NCI-H524 (cell line): ENCODE data around the gene MEX3A.
"Not testable (repeated sequence)": the region's sequence is repeated elsewhere in the genome, so short reads cannot be mapped to it uniquely, and the experiment has no call there.

ENCODE experiments used
- DNase-seq, 2 experiments: peaks; one replicate each; lab custom pipeline; 2025; lab: John Stamatoyannopoulos, UW

Gene MEX3A

GRCh38 chr1:156054500-156055280 is 27.6 kb downstream of the MEX3A start, which contains the start of gene LAMTOR2:
LAMTOR2 (plus strand) TSS chr1:156054782; CDS start chr1:156054890, 108 bp downstream.
- peak; percentile 98 for DNase-seq

GRCh38 chr1:156053768-156054499 is 28.3 kb downstream of the MEX3A start, which contains the start of gene UBQLN4:
UBQLN4 (minus strand) TSS chr1:156053798; CDS start chr1:156053701, 97 bp downstream.
- DNase-seq, result peak; percentile 59 to 81

- DNase-seq, result peak; percentile 46 to 74
Measured at GRCh38 chr1:156052862-156053767, 29.1 kb downstream of the MEX3A start.

GRCh38 chr1:156051011-156051725 is 31.1 kb downstream of the MEX3A start:
- no peak for DNase-seq

- no peak for DNase-seq
Measured at GRCh38 chr1:156050376-156050775, 31.9 kb downstream of the MEX3A start.

GRCh38 chr1:156048663-156049258 is 33.5 kb downstream of the MEX3A start:
- DNase-seq, result no peak

- DNase-seq, result no peak
Measured at GRCh38 chr1:156045076-156045475, 37.2 kb downstream of the MEX3A start.

- no peak for DNase-seq
Measured at GRCh38 chr1:156042828-156043227, 39.4 kb downstream of the MEX3A start.

- not testable (repeated sequence) for DNase-seq
Measured at GRCh38 chr1:156034991-156035390, 47.3 kb downstream of the MEX3A start.

- DNase-seq, result no peak
Measured at GRCh38 chr1:156033011-156033410, 49.3 kb downstream of the MEX3A start.

GRCh38 chr1:156026588-156026987 is 55.7 kb downstream of the MEX3A start:
- DNase-seq, result no peak

- DNase-seq, result peak; percentile 38 to 56
Measured at GRCh38 chr1:156025876-156026275, 56.4 kb downstream of the MEX3A start.

GRCh38 chr1:156024801-156025200 is 57.5 kb downstream of the MEX3A start:
- no peak for DNase-seq
